Astrocyte (in vitro differentiated cells and primary cell): Measurements from ENCODE around the gene RSBN1. TPM values are rescaled to one million over a fixed set of nuclear protein-coding genes. Genes with fewer than 3 reads are reported as not detected.

Source experiments
- DNase-seq: peaks from one replicate; pipeline ENCODE4 v3.0.0-alpha.2; 2010; ENCODE audit warnings: low read depth
- FAIRE-seq: peaks from 2 replicates; lab custom pipeline; 2011; peaks lifted over from hg19 to GRCh38; lab: Jason Lieb, UNC
- H2AFZ ChIP-seq: 2 replicates; pipeline ENCODE4 v1.6.0; 2012; ENCODE audit warnings: low read depth, low read length, inconsistent platforms
- H3K27ac ChIP-seq: 2 replicates; pipeline ENCODE4 v1.5.1; 2011; ENCODE audit warnings: low read depth, low read length, inconsistent platforms
- H3K27me3 ChIP-seq: 2 replicates; pipeline ENCODE4 v1.6.0; 2011; ENCODE audit warnings: low read length, inconsistent platforms; ENCODE audit not compliant: insufficient read depth
- H3K36me3 ChIP-seq: 2 replicates; pipeline ENCODE4 v1.5.1; 2011; ENCODE audit warnings: low read length, inconsistent platforms; ENCODE audit not compliant: insufficient read depth
- H3K4me1 ChIP-seq: 2 replicates; pipeline ENCODE4 v1.5.1; 2011; ENCODE audit warnings: low read length, inconsistent platforms; ENCODE audit not compliant: insufficient read depth
- H3K4me2 ChIP-seq: 2 replicates; pipeline ENCODE4 v1.6.0; 2012; ENCODE audit warnings: low read length, inconsistent platforms
- H3K4me3 ChIP-seq: 2 replicates; pipeline ENCODE4 v1.5.1; 2011; ENCODE audit warnings: low read depth, mild to moderate bottlenecking, low read length, inconsistent platforms; ENCODE audit not compliant: insufficient read depth
- H3K79me2 ChIP-seq: 2 replicates; pipeline ENCODE4 v1.6.0; 2012; ENCODE audit warnings: mild to moderate bottlenecking, low read length, inconsistent platforms; ENCODE audit not compliant: insufficient read depth
- H3K9ac ChIP-seq: 2 replicates; pipeline ENCODE4 v1.6.0; 2012; ENCODE audit warnings: mild to moderate bottlenecking, low read length, inconsistent platforms
- H3K9me3 ChIP-seq: 2 replicates; pipeline ENCODE4 v1.5.1; 2012; ENCODE audit warnings: low read depth, mild to moderate bottlenecking, low read length, inconsistent platforms; ENCODE audit not compliant: insufficient read depth
- H4K20me1 ChIP-seq: 2 replicates; pipeline ENCODE4 v1.6.0; 2012; ENCODE audit warnings: low read length, inconsistent platforms; ENCODE audit not compliant: insufficient read depth
- H3K27ac Mint-ChIP-seq: one replicate; pipeline ENCODE4 v1.8.0; 2021; ENCODE audit warnings: mild to moderate bottlenecking, mixed read lengths; ENCODE audit not compliant: unreplicated experiment
- H3K27me3 Mint-ChIP-seq: one replicate; pipeline ENCODE4 v1.8.0; 2021; ENCODE audit warnings: low read depth, mixed read lengths; ENCODE audit not compliant: unreplicated experiment
- H3K36me3 Mint-ChIP-seq: one replicate; pipeline ENCODE4 v1.8.0; 2021; ENCODE audit warnings: low read depth, mixed read lengths; ENCODE audit not compliant: unreplicated experiment
- H3K4me1 Mint-ChIP-seq: one replicate; pipeline ENCODE4 v1.8.0; 2021; ENCODE audit warnings: low read depth, mixed read lengths; ENCODE audit not compliant: unreplicated experiment
- H3K4me3 Mint-ChIP-seq: one replicate; pipeline ENCODE4 v1.8.0; 2021; ENCODE audit warnings: mild to moderate bottlenecking, moderate library complexity, mixed read lengths; ENCODE audit not compliant: unreplicated experiment
- H3K9me3 Mint-ChIP-seq: one replicate; pipeline ENCODE4 v1.8.0; 2021; ENCODE audit warnings: mild to moderate bottlenecking, mixed read lengths; ENCODE audit not compliant: unreplicated experiment
- EZH2 ChIP-seq: IDR thresholded peaks from 2 replicates; pipeline ENCODE4 v1.6.1; 2012; ENCODE audit warnings: mild to moderate bottlenecking, low read length, inconsistent platforms; ENCODE audit not compliant: insufficient read depth
- total RNA-seq: library from RNA; stranded (reverse); gene quantifications from 2 replicates; pipeline ENCODE4 v1.2.1, GENCODE V29; 2021
- TF ChIP-seq, protein P1 (sequence below): IDR thresholded peaks from 2 replicates; pipeline ENCODE4 v1.5.1; 2011; ENCODE audit warnings: low read depth, mild to moderate bottlenecking, inconsistent platforms, low read length, moderate library complexity; ENCODE audit not compliant: insufficient read depth

The RSBN1 gene
- total RNA-seq, 1 donor from 2014 or later, result 10.6 TPM

DNA sequence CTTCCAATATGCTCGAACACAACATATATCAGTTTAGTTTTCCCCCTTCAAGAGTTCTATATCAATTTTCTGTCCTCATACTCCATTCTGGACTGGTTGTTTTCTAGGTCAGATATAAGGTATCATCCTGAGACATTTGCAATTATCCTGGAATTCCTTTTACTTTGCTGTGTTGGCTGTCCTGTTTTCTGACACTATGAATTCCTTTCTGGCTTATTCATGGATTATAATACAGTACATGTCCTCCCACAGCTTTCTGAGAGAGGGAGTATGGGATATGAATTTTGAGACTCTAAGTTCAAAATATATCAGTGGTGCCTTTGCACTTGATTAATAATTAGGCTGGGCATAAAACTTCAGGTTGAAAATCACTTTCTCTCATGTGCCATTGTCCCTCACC is 64.9 kb downstream of the RSBN1 start:
- peak; percentile 49 for DNase-seq
- H3K4me1 Mint-ChIP-seq, result peaks cover 27% of the 10 kb centered on the region
- TF ChIP-seq, protein P1, sequence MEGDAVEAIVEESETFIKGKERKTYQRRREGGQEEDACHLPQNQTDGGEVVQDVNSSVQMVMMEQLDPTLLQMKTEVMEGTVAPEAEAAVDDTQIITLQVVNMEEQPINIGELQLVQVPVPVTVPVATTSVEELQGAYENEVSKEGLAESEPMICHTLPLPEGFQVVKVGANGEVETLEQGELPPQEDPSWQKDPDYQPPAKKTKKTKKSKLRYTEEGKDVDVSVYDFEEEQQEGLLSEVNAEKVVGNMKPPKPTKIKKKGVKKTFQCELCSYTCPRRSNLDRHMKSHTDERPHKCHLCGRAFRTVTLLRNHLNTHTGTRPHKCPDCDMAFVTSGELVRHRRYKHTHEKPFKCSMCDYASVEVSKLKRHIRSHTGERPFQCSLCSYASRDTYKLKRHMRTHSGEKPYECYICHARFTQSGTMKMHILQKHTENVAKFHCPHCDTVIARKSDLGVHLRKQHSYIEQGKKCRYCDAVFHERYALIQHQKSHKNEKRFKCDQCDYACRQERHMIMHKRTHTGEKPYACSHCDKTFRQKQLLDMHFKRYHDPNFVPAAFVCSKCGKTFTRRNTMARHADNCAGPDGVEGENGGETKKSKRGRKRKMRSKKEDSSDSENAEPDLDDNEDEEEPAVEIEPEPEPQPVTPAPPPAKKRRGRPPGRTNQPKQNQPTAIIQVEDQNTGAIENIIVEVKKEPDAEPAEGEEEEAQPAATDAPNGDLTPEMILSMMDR, result no peak
- no peak for TF ChIP-seq EZH2
- peak overlapping the region; percentile 83 for H3K27ac Mint-ChIP-seq
- peak overlapping the region; percentile 10 for H3K4me3 Mint-ChIP-seq
- Histone ChIP-seq H3K27me3 (no peaks in the 10 kb centered on the region), H3K4me1 (peaks cover 10% of the 10 kb centered on the region), H3K36me3 (peaks cover 14% of the 10 kb centered on the region), H4K20me1 (peaks cover 7% of the 10 kb centered on the region), H3K9ac (peak overlapping the region; percentile 42), H3K4me2 (peak overlapping the region; percentile 13), H3K27ac (peak overlapping the region; percentile 34), H2AFZ (no peak overlapping the region), H3K4me3 (no peak overlapping the region), H3K79me2 (peaks cover 12% of the 10 kb centered on the region), H3K9me3 (no peaks in the 10 kb centered on the region)
- no peak for FAIRE-seq
- no peaks in the 10 kb centered on the region for H3K27me3 Mint-ChIP-seq
- H3K36me3 Mint-ChIP-seq, result peaks cover 14% of the 10 kb centered on the region
- no peaks in the 10 kb centered on the region for H3K9me3 Mint-ChIP-seq

DNA sequence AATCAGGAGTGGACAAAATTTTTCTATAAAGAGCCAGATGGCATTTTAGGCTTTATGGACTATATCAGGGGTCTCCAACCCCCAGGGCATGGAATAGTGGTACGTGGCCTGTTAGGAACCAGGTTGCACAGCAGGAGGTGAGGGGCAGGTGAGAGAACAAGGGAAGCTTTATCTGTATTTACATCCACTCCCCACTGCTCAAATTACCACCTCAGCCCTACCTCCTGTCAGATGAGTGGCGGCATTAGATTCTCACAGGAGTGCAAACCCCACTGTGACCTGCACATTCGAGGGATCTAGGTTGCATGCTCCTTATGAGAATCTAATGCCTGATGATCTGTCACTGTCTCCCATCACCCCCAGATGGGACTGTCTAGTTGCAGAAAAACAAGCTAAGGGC is 66.9 kb downstream of the RSBN1 start:
- Histone ChIP-seq H3K9ac (no peak overlapping the region), H3K4me2 (no peak overlapping the region), H2AFZ (no peak overlapping the region), H3K27me3 (no peaks in the 10 kb centered on the region), H3K4me3 (no peak overlapping the region), H3K9me3 (no peaks in the 10 kb centered on the region), H4K20me1 (peaks cover 7% of the 10 kb centered on the region), H3K27ac (no peak overlapping the region), H3K79me2 (peaks cover 12% of the 10 kb centered on the region), H3K4me1 (peaks cover 10% of the 10 kb centered on the region), H3K36me3 (peaks cover 19% of the 10 kb centered on the region)
- H3K4me1 Mint-ChIP-seq, result peaks cover 27% of the 10 kb centered on the region
- DNase-seq (no peak), FAIRE-seq (no peak)
- H3K27ac Mint-ChIP-seq, result no peak overlapping the region
- H3K36me3 Mint-ChIP-seq, result peaks cover 17% of the 10 kb centered on the region
- no peak overlapping the region for H3K4me3 Mint-ChIP-seq
- TF ChIP-seq, protein P1, result no peak
- TF ChIP-seq EZH2, result no peak
- H3K27me3 Mint-ChIP-seq, result no peaks in the 10 kb centered on the region
- H3K9me3 Mint-ChIP-seq, result no peaks in the 10 kb centered on the region

DNA sequence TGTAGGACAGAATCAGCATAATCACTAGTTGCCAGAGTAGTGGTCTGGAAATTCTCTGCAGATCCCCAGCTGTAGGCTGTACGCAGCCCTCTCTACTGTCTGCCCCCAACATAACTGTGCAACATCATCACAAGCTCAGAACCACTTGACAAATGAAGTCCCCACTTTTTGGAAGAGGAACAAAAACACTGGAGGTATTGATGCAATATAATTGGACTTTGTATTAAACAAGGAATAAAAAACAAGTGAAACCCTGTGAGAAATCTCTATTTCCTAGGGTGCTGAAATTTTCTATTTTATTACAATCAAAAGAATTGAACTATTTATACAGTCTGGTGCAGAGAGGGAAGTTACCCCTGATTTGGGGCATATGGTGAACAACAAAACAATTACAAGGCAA is 68.2 kb downstream of the RSBN1 start:
- H3K27ac Mint-ChIP-seq, result no peak overlapping the region
- TF ChIP-seq, protein P1, result no peak
- no peak for TF ChIP-seq EZH2
- peaks cover 17% of the 10 kb centered on the region for H3K36me3 Mint-ChIP-seq
- H3K4me1 Mint-ChIP-seq, result peaks cover 27% of the 10 kb centered on the region
- no peak for FAIRE-seq
- Histone ChIP-seq H3K4me3 (no peak overlapping the region), H3K4me2 (no peak overlapping the region), H4K20me1 (peaks cover 7% of the 10 kb centered on the region), H3K9ac (no peak overlapping the region), H3K27me3 (no peaks in the 10 kb centered on the region), H3K27ac (no peak overlapping the region), H3K9me3 (no peaks in the 10 kb centered on the region), H2AFZ (no peak overlapping the region), H3K4me1 (peaks cover 10% of the 10 kb centered on the region), H3K79me2 (peaks cover 12% of the 10 kb centered on the region), H3K36me3 (peaks cover 16% of the 10 kb centered on the region)
- H3K27me3 Mint-ChIP-seq, result no peaks in the 10 kb centered on the region
- no peaks in the 10 kb centered on the region for H3K9me3 Mint-ChIP-seq
- no peak for DNase-seq
- H3K4me3 Mint-ChIP-seq, result no peak overlapping the region
